Naive thymus-derived CD4-positive, alpha-beta T cell (primary cell): ENCODE measurements around the gene TEX38. TPM values are rescaled to one million over a fixed set of nuclear protein-coding genes. Genes with fewer than 3 reads are reported as not detected.
"Not testable (repeated sequence)": the region's sequence is repeated elsewhere in the genome, so short reads cannot be mapped to it uniquely, and the experiment has no call there.

Source experiments
- ATAC-seq: fragments of 150-1000 bp; cut with Tn5 transposase; 2 replicates; pipeline ENCODE4 v1.10.0; 2021; ENCODE audit warnings: mild to moderate bottlenecking, moderate library complexity
- CTCF ChIA-PET: fragments of 350-600 bp; sonication (Branson Sonifier 250); formaldehyde crosslinking; loops from one replicate; lab custom pipeline; 2021; ENCODE audit warnings: antibody characterized with exemption; lab: Charles Lee
- POLR2A ChIA-PET: fragments of 350-600 bp; sonication (Branson Sonifier 250); formaldehyde crosslinking; loops from one replicate; lab custom pipeline; 2021; ENCODE audit warnings: antibody characterized with exemption, inconsistent platforms; lab: Charles Lee
- DNase-seq, 9 donors: peaks; one replicate each; pipeline versions ENCODE4 v3.0.0 to v3.0.0-alpha.2; 2020 to 2022; ENCODE audit warnings: mixed read lengths in 1 of 9
- H3K27ac ChIP-seq: one replicate; pipeline ENCODE4 v1.7.0; 2013; ENCODE audit warnings: mild to moderate bottlenecking, low read depth, low read length, moderate library complexity
- H3K27me3 ChIP-seq, 2 donors: one replicate each; pipeline ENCODE4 v1.7.0; 2013; ENCODE audit warnings: low read length in 2 of 2, mild to moderate bottlenecking in 2 of 2, moderate library complexity in 2 of 2; ENCODE audit not compliant: control insufficient read depth in 2 of 2, insufficient read depth in 2 of 2
- H3K36me3 ChIP-seq, 3 experiments: 1 replicate in 2 of 3; 2 replicates in 1 of 3; pipeline ENCODE4 v1.7.0; 2013; ENCODE audit warnings: low read length in 3 of 3, mild to moderate bottlenecking in 3 of 3, moderate library complexity in 1 of 3; ENCODE audit not compliant: insufficient read depth in 3 of 3, control insufficient read depth in 2 of 3
- H3K4me1 ChIP-seq, 2 donors: one replicate each; pipeline ENCODE4 v1.7.0; 2013; ENCODE audit warnings: low read length in 2 of 2, mild to moderate bottlenecking in 2 of 2, moderate library complexity in 1 of 2; ENCODE audit not compliant: control insufficient read depth in 2 of 2, insufficient read depth in 2 of 2
- H3K4me3 ChIP-seq: 2 replicates; pipeline ENCODE4 v1.7.0; 2013; ENCODE audit warnings: mild to moderate bottlenecking, low read length
- H3K9me3 ChIP-seq, 3 experiments: 1 replicate in 2 of 3; 2 replicates in 1 of 3; pipeline ENCODE4 v1.7.0; 2013; ENCODE audit warnings: low read length in 3 of 3; ENCODE audit not compliant: control insufficient read depth in 2 of 3
- H3K27ac Mint-ChIP-seq, 9 donors: one replicate each; pipeline ENCODE4 v1.8.0; 2020 to 2022; ENCODE audit warnings: mixed read lengths in 9 of 9, mild to moderate bottlenecking in 8 of 9, moderate library complexity in 5 of 9, inconsistent platforms in 2 of 9
- H3K27me3 Mint-ChIP-seq, 5 donors: one replicate each; pipeline ENCODE4 v1.8.0; 2021 to 2022; ENCODE audit warnings: mixed read lengths in 5 of 5, mild to moderate bottlenecking in 1 of 5
- H3K36me3 Mint-ChIP-seq, 5 donors: one replicate each; pipeline ENCODE4 v1.8.0; 2020 to 2022; ENCODE audit warnings: mixed read lengths in 5 of 5, mild to moderate bottlenecking in 3 of 5, inconsistent platforms in 1 of 5
- H3K4me1 Mint-ChIP-seq, 7 donors: one replicate each; pipeline ENCODE4 v1.8.0; 2020 to 2022; ENCODE audit warnings: mixed read lengths in 7 of 7, mild to moderate bottlenecking in 3 of 7, inconsistent platforms in 1 of 7
- H3K4me3 Mint-ChIP-seq, 10 donors: one replicate each; pipeline ENCODE4 v1.8.0; 2020 to 2022; ENCODE audit warnings: mild to moderate bottlenecking in 10 of 10, mixed read lengths in 10 of 10, moderate library complexity in 6 of 10, inconsistent platforms in 2 of 10
- H3K9me3 Mint-ChIP-seq, 11 donors: one replicate each; pipeline ENCODE4 v1.8.0; 2020 to 2022; ENCODE audit warnings: mixed read lengths in 11 of 11, mild to moderate bottlenecking in 4 of 11, inconsistent platforms in 1 of 11, moderate library complexity in 1 of 11
- intact Hi-C, 2 donors: fragments of 100-400 bp; cut with micrococcal nuclease; formaldehyde crosslinking; loops; one replicate each; pipeline ENCODE4 v1.15.1; 2023
- polyA plus RNA-seq, 2 donors: library from polyadenylated mRNA; unstranded; fragments of 300-500 nt; fragmentation: Illumina TruSeq; gene quantifications; one replicate each; pipeline ENCODE4 v1.2.3, GENCODE V29; 2021
- total RNA-seq, 6 experiments: library from RNA in 5 of 6; stranded (reverse) in 5 of 6; gene quantifications; 1 replicate in 5 of 6; 2 replicates in 1 of 6; pipeline ENCODE4 v1.2.3 and lab custom pipeline; 2021 to 2026

TEX38 gene
- total and polyA plus RNA-seq, 7 experiments from 2014 or later: 0.32 to 0.49 TPM; not detected in 5

DNA sequence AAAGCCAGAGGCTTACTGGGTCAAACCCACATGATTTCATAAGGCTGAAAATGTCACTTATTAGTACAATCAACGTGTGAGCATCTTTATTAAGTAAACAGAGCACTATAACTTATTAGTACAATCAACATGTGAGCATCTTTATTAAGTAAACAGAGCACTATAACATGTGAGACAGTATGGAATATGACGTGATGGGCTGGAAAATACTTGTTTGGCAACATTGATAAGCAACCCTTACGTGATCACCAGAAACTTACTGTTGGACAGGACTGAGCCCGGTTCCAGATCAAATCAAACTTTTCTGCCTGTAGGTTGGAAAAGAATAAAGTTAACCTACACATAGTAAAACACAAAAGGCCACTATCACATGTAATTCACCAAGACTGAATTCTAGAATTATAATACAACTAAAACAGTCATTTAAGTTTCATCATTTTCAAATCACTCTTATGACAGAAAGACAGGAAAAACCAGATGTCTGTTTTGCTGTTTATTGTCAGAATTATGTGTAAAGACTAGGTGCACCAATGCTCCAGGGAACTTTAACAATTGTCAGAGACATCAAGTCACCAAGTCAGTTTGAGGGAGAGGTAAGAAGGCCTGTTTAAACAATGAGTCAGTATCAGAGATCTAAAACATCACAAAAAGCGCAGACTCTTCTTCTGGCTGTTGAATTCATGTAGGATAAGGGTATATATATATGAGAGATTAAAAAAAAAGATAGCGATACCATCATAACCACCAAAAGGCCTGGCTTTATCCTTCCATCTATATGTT is 19.1 kb upstream of the TEX38 start:
- Histone ChIP-seq H3K4me1 (no peaks in the 10 kb centered on the region), H3K9me3 (no peaks in the 10 kb centered on the region), H3K27me3 (no peaks in the 10 kb centered on the region), H3K27ac (no peak overlapping the region), H3K4me3 (no peak overlapping the region), H3K36me3 (peaks cover 6 to 58% (median 14%) of the 10 kb centered on the region in 3 experiments)
- DNase-seq: no peak
- H3K4me1 Mint-ChIP-seq: peaks cover 0 to 9% (median 0%) of the 10 kb centered on the region in 7 donors
- H3K9me3 Mint-ChIP-seq: peaks cover 0 to 10% (median 3%) of the 10 kb centered on the region in 11 donors
- CTCF ChIA-PET: no interaction called here
- peaks cover 16 to 76% (median 68%) of the 10 kb centered on the region in 5 donors for H3K36me3 Mint-ChIP-seq
- H3K27me3 Mint-ChIP-seq: no peaks in the 10 kb centered on the region
- no peak overlapping the region for H3K27ac Mint-ChIP-seq
- ATAC-seq: no peak
- POLR2A ChIA-PET: no interaction called here
- intact Hi-C loops: no loop called here
- H3K4me3 Mint-ChIP-seq: no peak overlapping the region

DNA sequence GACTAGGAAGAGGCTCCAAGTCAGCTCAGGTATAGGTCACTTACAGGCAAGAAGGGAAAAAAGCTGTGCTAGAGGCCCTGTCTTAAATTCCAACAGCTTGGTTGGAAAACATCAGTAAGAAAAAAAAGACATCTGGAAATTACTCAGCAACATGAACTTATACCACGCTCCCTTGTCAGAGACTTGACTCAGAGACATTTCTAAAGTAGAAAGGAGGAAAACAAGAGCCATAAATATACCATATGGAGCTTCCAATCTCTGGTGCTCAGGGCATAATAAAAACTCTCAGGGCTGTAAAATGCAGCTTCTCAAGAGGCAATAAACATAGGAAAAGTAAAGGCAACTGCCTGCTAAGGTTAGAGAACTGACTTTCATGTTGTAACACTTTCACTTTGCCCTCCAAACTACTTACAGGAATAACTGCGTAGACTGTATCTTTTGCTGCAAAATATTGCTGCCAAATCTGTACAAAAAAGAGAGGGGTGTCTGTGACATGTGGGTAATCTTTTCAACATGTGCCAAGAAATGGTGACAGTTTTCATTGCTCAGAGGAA is 18.2 kb upstream of the TEX38 start:
- ATAC-seq: no peak
- H3K27ac ChIP-seq: no peak overlapping the region
- peaks cover 0 to 15% (median 0%) of the 10 kb centered on the region in 7 donors for H3K4me1 Mint-ChIP-seq
- ChIA-PET CTCF (no interaction called here), POLR2A (no interaction called here)
- no peaks in the 10 kb centered on the region for H3K27me3 ChIP-seq
- H3K36me3 ChIP-seq: peaks cover 10 to 68% (median 14%) of the 10 kb centered on the region in 3 experiments
- H3K4me3 ChIP-seq: no peak overlapping the region
- DNase-seq: no peak
- no peak overlapping the region for H3K4me3 Mint-ChIP-seq
- no peaks in the 10 kb centered on the region for H3K27me3 Mint-ChIP-seq
- peaks cover 0 to 10% (median 3%) of the 10 kb centered on the region in 11 donors for H3K9me3 Mint-ChIP-seq
- no peaks in the 10 kb centered on the region for H3K9me3 ChIP-seq
- intact Hi-C loops: no loop called here
- H3K27ac Mint-ChIP-seq: no peak overlapping the region
- H3K4me1 ChIP-seq: no peaks in the 10 kb centered on the region
- peaks cover 15 to 80% (median 70%) of the 10 kb centered on the region in 5 donors for H3K36me3 Mint-ChIP-seq

- Mint-ChIP-seq H3K4me1 (peaks cover 0 to 16% (median 0%) of the 10 kb centered on the region in 7 donors), H3K27ac (peak overlapping the region in 1 of 9 donors; percentile 41), H3K27me3 (no peaks in the 10 kb centered on the region), H3K36me3 (peaks cover 15 to 78% (median 70%) of the 10 kb centered on the region in 5 donors), H3K4me3 (no peak overlapping the region), H3K9me3 (peaks cover 0 to 10% (median 3%) of the 10 kb centered on the region in 11 donors)
- Histone ChIP-seq H3K27me3 (no peaks in the 10 kb centered on the region), H3K9me3 (no peaks in the 10 kb centered on the region), H3K36me3 (peaks cover 10 to 69% (median 14%) of the 10 kb centered on the region in 3 experiments), H3K4me1 (no peaks in the 10 kb centered on the region), H3K4me3 (no peak overlapping the region), H3K27ac (no peak overlapping the region)
- ATAC-seq: no peak
- ChIA-PET CTCF (no interaction called here), POLR2A (no interaction called here)
- no peak for DNase-seq
- intact Hi-C loops: no loop called here
Observed at GRCh38 chr1:46654012-46654411, 17.6 kb upstream of the TEX38 start.

DNA sequence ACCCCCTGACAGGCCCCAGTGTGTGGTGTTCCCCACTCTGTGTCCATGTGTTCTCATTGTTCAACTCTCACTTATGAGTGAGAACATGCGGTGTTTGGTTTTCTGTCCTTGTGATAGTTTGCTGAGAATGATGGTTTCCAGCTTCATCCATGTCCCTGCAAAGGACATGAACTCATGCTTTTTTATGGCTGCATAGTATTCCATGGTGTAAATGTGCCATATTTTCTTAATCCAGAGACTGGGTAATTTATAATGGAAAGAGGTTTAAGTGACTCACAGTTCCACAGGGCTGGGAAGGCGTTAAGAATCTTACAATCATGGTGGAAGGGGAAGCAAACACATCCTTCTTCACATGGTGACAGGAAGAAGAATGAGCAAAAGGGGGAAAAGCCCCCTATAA is 17.0 kb upstream of the TEX38 start:
- H3K9me3 Mint-ChIP-seq, CTCF ChIA-PET, H3K4me1 ChIP-seq, intact Hi-C loops, H3K4me3 Mint-ChIP-seq, H3K27me3 Mint-ChIP-seq, H3K9me3 ChIP-seq, POLR2A ChIA-PET, H3K27ac Mint-ChIP-seq, H3K27me3 ChIP-seq, H3K27ac ChIP-seq, ATAC-seq, H3K4me3 ChIP-seq, DNase-seq: not testable (repeated sequence)
- Mint-ChIP-seq H3K36me3 (peaks cover 15 to 76% (median 64%) of the 10 kb centered on the region in 5 donors), H3K4me1 (peaks cover 0 to 18% (median 0%) of the 10 kb centered on the region in 7 donors)
- H3K36me3 ChIP-seq: peaks cover 10 to 67% (median 14%) of the 10 kb centered on the region in 3 experiments

DNA sequence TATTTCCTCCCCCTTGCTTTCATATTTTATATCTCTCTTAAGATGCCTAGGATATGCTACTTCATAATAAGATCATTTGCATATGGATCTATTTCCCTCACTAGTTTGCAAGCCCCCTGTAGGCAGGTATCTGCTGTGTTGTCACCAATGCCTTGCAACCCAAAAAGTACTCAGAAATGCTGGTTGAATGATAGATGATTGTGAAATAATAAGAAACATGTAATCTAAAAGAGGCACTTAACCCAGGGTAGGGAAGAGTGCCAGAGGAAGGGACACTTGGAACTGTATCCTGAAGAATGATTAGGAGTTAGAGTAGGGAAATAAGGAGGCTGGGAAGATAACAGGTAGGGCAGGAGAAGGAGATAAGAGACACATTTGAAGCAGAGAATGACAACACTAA is 15.8 kb upstream of the TEX38 start:
- H3K27ac Mint-ChIP-seq: no peak overlapping the region
- ATAC-seq: no peak
- H3K4me3 Mint-ChIP-seq: no peak overlapping the region
- H3K4me1 ChIP-seq: no peaks in the 10 kb centered on the region
- ChIA-PET POLR2A (interaction anchor here (1.5 kb wide), 1 partner anchor 12 kb away, joined by 3 read pairs; no protein-coding TSS in a partner anchor), CTCF (no interaction called here)
- H3K4me3 ChIP-seq: no peak overlapping the region
- no peaks in the 10 kb centered on the region for H3K27me3 ChIP-seq
- DNase-seq: no peak
- H3K9me3 ChIP-seq: no peaks in the 10 kb centered on the region
- intact Hi-C loops: no loop called here
- no peaks in the 10 kb centered on the region for H3K27me3 Mint-ChIP-seq
- peaks cover 0 to 27% (median 4%) of the 10 kb centered on the region in 7 donors for H3K4me1 Mint-ChIP-seq
- peaks cover 11 to 65% (median 53%) of the 10 kb centered on the region in 5 donors for H3K36me3 Mint-ChIP-seq
- H3K27ac ChIP-seq: no peak overlapping the region
- H3K36me3 ChIP-seq: peaks cover 10 to 58% (median 14%) of the 10 kb centered on the region in 3 experiments
- H3K9me3 Mint-ChIP-seq: peaks cover 0 to 5% (median 0%) of the 10 kb centered on the region in 11 donors

- Histone ChIP-seq H3K4me3 (no peak overlapping the region), H3K27me3 (no peaks in the 10 kb centered on the region), H3K27ac (no peak overlapping the region), H3K36me3 (peaks cover 10 to 58% (median 14%) of the 10 kb centered on the region in 3 experiments), H3K4me1 (no peaks in the 10 kb centered on the region), H3K9me3 (no peaks in the 10 kb centered on the region)
- POLR2A ChIA-PET: interaction anchor here (1.5 kb wide), 1 partner anchor 11 kb away, joined by 3 read pairs; no protein-coding TSS in a partner anchor
- peaks cover 0 to 27% (median 4%) of the 10 kb centered on the region in 7 donors for H3K4me1 Mint-ChIP-seq
- peaks cover 11 to 65% (median 52%) of the 10 kb centered on the region in 5 donors for H3K36me3 Mint-ChIP-seq
- ATAC-seq (no peak), DNase-seq (no peak)
- CTCF ChIA-PET: no interaction called here
- intact Hi-C loops: no loop called here
- peaks cover 0 to 5% (median 0%) of the 10 kb centered on the region in 11 donors for H3K9me3 Mint-ChIP-seq
- no peak overlapping the region for H3K4me3 Mint-ChIP-seq
- no peaks in the 10 kb centered on the region for H3K27me3 Mint-ChIP-seq
- no peak overlapping the region for H3K27ac Mint-ChIP-seq
Observed at GRCh38 chr1:46656643-46657042, 15.0 kb upstream of the TEX38 start.
